Measurements from ENCODE around the gene PLCB4. TPM values are rescaled to one million over a fixed set of nuclear protein-coding genes. Genes with fewer than 3 reads are reported as not detected.

Gene PLCB4
- total RNA-seq, 1 experiment from 2014 or later = 0.91 TPM

- BruUV-seq (replicated peaks) = no TSS peak
- no peaks in the 10 kb centered on the region for H3K36me3 Mint-ChIP-seq (ENCODE audit: insufficient read depth, unreplicated experiment)
- no peak overlapping the region for H3K4me3 Mint-ChIP-seq (ENCODE audit: unreplicated experiment)
Measured at GRCh38 chr20:9186396-9186795, 117.5 kb downstream of the PLCB4 start.

GRCh38 chr20:9195031-9195430, 126.1 kb downstream of the PLCB4 start:
- ChIA-PET POLR2A (interaction anchor here (0.6 kb wide), 1 partner anchor 794 kb away, joined by 3 read pairs; no protein-coding TSS in a partner anchor), CTCF (no interaction called here)
- no peak overlapping the region for H3K4me3 Mint-ChIP-seq (ENCODE audit: unreplicated experiment)
- no peak overlapping the region for H3K27ac Mint-ChIP-seq (ENCODE audit: low read depth, unreplicated experiment)
- BruUV-seq (replicated peaks) = no TSS peak
- DNase-seq (ENCODE audit: unreplicated experiment) = no peak
- intact Hi-C loops (cut with micrococcal nuclease) = no loop called here
- peaks cover under 1% of the 10 kb centered on the region for H3K4me1 Mint-ChIP-seq (ENCODE audit: insufficient read depth, unreplicated experiment)
- no peaks in the 10 kb centered on the region for H3K9me3 Mint-ChIP-seq (ENCODE audit: unreplicated experiment)
- no peaks in the 10 kb centered on the region for H3K36me3 Mint-ChIP-seq (ENCODE audit: insufficient read depth, unreplicated experiment)
- TF ChIP-seq CTCF (IDR thresholded peaks at IDR 0.05; ENCODE audit: unreplicated experiment) = no peak
- no peaks in the 10 kb centered on the region for H3K27me3 Mint-ChIP-seq (ENCODE audit: insufficient read depth, unreplicated experiment)

More at GRCh38 chr20:9186396-9186795, 117.5 kb downstream of the PLCB4 start:
- Mint-ChIP-seq H3K27me3 (ENCODE audit: insufficient read depth, unreplicated experiment) (no peaks in the 10 kb centered on the region), H3K4me1 (ENCODE audit: insufficient read depth, unreplicated experiment) (no peaks in the 10 kb centered on the region), H3K27ac (ENCODE audit: low read depth, unreplicated experiment) (no peak overlapping the region), H3K9me3 (ENCODE audit: unreplicated experiment) (no peaks in the 10 kb centered on the region)
- CTCF ChIA-PET = interaction anchor here (0.6 kb wide), 1 partner anchor 1350 kb away, joined by 3 read pairs; no protein-coding TSS in a partner anchor
- TF ChIP-seq CTCF (IDR thresholded peaks at IDR 0.05; ENCODE audit: unreplicated experiment) = no peak
- no peak for DNase-seq (ENCODE audit: unreplicated experiment)
- intact Hi-C loops (cut with micrococcal nuclease) = loop anchor here (10.0 kb wide), 1 partner anchor 62 kb away; no protein-coding TSS in a partner anchor
- POLR2A ChIA-PET = interaction anchor here (0.7 to 0.8 kb wide), 2 partner anchors 9 to 24 kb away, joined by 3 to 4 read pairs; no protein-coding TSS in a partner anchor

GRCh38 chr20:9196110-9196509, 127.2 kb downstream of the PLCB4 start:
- H3K9me3 Mint-ChIP-seq (ENCODE audit: unreplicated experiment) = no peaks in the 10 kb centered on the region
- ChIA-PET CTCF (interaction anchor here (1.0 kb wide), 1 partner anchor 118 kb away, joined by 3 read pairs; no protein-coding TSS in a partner anchor), POLR2A (no interaction called here)
- no peak overlapping the region for H3K27ac Mint-ChIP-seq (ENCODE audit: low read depth, unreplicated experiment)
- intact Hi-C loops (cut with micrococcal nuclease) = no loop called here
- BruUV-seq (replicated peaks) = no TSS peak
- no peak for TF ChIP-seq CTCF (IDR thresholded peaks at IDR 0.05; ENCODE audit: unreplicated experiment)
- H3K36me3 Mint-ChIP-seq (ENCODE audit: insufficient read depth, unreplicated experiment) = no peaks in the 10 kb centered on the region
- peaks cover 9% of the 10 kb centered on the region for H3K4me1 Mint-ChIP-seq (ENCODE audit: insufficient read depth, unreplicated experiment)
- H3K27me3 Mint-ChIP-seq (ENCODE audit: insufficient read depth, unreplicated experiment) = no peaks in the 10 kb centered on the region
- no peak for DNase-seq (ENCODE audit: unreplicated experiment)
- H3K4me3 Mint-ChIP-seq (ENCODE audit: unreplicated experiment) = no peak overlapping the region

GRCh38 chr20:9198460-9198859, 129.6 kb downstream of the PLCB4 start:
- POLR2A ChIA-PET = no interaction called here
- Mint-ChIP-seq H3K4me3 (ENCODE audit: unreplicated experiment) (no peak overlapping the region), H3K27ac (ENCODE audit: low read depth, unreplicated experiment) (no peak overlapping the region), H3K36me3 (ENCODE audit: insufficient read depth, unreplicated experiment) (no peaks in the 10 kb centered on the region), H3K9me3 (ENCODE audit: unreplicated experiment) (no peaks in the 10 kb centered on the region), H3K27me3 (ENCODE audit: insufficient read depth, unreplicated experiment) (no peaks in the 10 kb centered on the region), H3K4me1 (ENCODE audit: insufficient read depth, unreplicated experiment) (peaks cover 9% of the 10 kb centered on the region)
- no peak for TF ChIP-seq CTCF (IDR thresholded peaks at IDR 0.05; ENCODE audit: unreplicated experiment)
- DNase-seq (ENCODE audit: unreplicated experiment) = no peak
- no TSS peak for BruUV-seq (replicated peaks)
- intact Hi-C loops (cut with micrococcal nuclease) = no loop called here
- CTCF ChIA-PET = interaction anchor here (0.7 to 1.0 kb wide), 2 partner anchors 13 to 103 kb away, joined by 3 read pairs; no protein-coding TSS in a partner anchor

Measured in MCF 10A (cell line).